Limb (tissue), 2 donors: ENCODE results near the gene MBTPS1.
A peak's percentile ranks its signal among the peaks of the same experiment; 100 is the strongest.

Experiments used
- DNase-seq, 2 donors: peaks; one replicate each; pipeline ENCODE4 v3.0.0-alpha.2; 2016; ENCODE audit errors: extremely low spot score in 2 of 2

Gene MBTPS1

DNA sequence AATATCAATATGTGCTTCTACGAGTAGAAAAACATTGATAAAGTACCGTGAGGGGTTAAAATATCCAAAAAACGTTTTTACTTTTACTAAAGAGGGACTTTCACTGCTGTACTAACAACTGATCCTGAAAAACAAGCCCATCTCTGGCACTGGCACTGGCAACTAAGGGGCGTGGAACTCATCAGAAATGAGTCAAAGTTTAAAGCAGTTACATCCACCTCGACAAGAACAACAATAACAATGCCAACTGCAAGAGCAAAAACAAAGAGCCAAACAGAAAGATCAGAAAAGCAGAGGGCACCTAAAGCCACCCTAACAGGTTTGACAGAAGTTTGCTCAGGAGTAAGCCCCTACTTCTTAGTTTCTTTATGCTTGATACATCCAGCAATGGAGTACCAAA, 13.1 kb downstream of the MBTPS1 start:
- no peak for DNase-seq

GRCh38 chr16:84098939-84099338, 17.8 kb downstream of the MBTPS1 start:
- DNase-seq: no peak

GRCh38 chr16:84096447-84097005, 20.2 kb downstream of the MBTPS1 start:
- DNase-seq: no peak

- DNase-seq: no peak
Measured at GRCh38 chr16:84095466-84095865, 21.3 kb downstream of the MBTPS1 start.

DNA sequence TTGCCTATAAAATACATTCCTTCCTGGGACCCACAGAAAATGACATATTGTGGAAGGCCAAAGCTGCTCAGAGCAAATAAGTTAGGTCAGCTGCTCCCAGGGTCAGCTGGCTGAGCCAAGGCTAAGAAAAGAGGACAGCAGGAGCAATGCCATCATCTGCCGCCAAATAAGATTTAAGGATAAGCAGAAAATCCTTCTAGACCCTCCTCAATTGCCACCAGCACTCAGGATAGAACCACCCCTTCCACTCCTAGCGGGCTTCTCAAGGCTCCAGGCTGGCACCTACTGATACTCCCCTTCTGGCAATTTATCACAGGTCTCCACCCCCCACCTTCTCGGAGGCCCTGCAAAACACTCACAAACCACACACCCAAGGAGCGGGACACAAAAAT, 22.9 kb downstream of the MBTPS1 start:
- DNase-seq: no peak

DNA sequence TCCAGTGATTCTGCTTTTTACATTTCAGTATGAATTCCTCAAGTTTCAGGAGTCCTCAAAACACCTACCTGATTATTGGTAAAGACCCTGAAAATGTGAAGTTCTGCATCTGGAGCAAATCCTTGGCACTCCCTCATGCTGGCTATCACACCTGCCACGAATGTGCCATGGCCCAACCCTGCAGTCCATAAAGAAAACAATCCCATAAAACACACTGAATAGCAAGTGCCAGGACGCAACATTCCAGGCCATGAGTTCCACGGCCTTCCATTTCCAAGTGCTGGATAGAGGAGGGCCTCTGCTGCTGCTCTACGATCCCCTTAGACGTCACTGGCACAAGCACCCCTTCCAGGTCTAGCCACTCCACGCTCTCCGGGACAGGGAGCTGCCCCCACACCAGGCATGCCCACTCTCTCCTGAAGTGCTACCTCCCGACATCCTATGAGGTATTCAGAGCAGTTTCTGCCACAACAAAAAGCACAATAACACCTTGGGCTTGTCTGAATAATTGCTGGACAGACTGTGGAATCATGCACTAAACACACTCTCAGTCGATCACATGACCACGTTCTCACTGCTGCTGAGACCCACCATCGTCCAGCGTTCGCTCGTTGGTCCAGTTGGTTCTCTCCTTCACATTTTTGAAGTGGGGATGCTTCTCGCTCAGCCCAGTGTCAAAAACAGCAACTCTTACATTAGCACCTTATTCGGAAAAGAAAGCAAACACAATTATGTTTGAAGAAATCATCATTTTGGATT, 23.4 kb downstream of the MBTPS1 start:
- no peak for DNase-seq

DNA sequence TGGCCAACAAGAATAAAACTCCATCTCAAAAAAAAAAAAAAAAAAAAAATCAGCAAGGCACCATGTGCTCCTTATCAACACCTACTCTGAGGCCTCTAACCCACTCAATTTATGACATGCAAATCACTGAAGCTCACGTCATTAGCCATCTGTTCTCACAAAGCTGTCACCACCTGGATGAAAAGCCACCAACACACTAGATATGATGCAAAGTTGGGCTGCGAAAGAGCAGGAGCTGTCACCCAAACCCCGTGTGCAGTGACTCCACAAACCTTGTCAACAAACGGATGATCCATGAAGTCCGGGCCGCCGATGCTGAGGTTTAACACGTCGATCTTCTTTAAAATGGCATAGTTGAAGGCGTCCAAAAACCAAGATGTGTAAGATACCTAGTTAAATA, 25.3 kb downstream of the MBTPS1 start:
- no peak for DNase-seq

DNA sequence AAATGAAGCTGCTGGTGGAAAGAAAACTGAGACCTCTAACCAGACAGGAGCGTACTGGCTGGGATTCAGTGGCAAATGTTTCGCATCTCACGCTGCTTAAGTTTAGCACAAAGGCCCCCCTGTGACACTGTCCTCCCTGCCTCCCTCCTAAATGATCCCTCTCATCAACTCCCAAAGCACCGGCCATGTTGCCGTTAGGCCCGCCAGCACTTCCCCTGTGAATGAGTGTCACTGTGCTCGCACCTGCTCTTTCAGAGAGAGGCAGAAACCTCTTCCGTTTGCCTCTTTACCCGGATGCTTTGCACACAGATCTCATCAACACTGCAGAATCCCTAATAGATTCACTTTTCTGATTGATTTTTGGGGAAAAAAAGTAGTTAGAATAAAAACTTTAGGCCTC, 26.5 kb downstream of the MBTPS1 start:
- DNase-seq: no peak

DNA sequence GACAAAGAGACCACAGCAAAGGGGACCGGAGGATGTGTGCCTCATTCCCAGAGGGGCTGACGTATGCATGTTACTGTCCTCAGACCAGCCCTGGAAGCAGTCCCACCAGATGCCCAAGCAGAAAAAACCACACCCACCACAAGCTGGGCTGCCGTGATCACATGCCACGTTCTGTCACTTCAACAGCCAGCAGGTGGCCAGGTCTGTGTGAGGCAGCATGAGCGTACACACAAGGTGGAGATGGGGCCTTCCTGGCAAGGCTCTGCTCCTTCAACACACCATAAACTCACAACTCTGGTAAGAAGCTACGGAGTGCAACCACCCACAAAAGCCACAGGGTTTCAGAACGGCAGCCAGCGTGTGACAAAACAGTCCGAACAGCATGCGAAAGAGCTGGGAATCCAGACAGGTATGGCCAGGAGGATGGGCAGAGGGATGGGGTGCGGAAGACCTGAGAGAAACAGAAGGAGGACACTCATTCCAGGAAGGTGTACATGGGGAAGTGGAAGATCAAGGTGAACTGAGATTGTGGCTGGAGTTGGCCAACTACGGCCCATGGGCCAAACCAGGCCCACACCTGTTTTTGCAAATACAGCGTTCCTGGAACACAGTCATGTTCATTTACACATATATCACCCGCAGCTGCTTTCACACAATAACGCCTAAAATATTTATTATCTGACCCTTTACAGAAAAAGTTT, 27.9 kb downstream of the MBTPS1 start:
- DNase-seq: no peak

DNA sequence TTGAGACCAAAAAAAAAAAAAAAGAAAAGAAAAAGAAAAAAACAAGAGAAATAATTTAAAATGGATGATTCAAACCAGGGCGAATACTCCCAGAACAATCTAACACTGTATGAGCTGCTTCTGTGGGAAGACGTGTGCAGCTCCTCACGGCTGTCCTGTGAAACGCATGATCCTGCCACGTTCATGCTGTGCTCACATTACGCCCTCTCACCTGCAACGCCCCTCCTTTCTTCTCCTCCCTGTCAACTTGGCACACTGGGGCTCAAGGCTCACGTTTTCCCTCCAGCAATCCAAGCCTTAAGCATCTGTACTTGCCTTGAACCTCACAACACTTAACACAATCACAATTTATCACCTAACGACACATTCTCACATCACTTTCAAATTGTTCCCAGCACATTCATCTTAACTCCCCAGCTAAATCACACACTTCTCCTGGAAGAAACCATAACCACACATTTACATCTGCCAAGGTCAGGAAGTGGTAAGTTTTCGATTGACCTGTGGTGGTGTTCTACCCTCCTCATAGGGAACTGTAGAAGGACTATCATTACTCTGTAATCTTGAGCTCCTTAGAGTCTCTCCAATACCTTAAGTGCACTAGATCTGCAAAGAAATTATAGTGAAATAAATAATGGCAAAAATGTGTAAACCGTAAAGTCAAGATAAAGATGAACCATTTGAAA, 29.1 kb downstream of the MBTPS1 start:
- DNase-seq: no peak

DNA sequence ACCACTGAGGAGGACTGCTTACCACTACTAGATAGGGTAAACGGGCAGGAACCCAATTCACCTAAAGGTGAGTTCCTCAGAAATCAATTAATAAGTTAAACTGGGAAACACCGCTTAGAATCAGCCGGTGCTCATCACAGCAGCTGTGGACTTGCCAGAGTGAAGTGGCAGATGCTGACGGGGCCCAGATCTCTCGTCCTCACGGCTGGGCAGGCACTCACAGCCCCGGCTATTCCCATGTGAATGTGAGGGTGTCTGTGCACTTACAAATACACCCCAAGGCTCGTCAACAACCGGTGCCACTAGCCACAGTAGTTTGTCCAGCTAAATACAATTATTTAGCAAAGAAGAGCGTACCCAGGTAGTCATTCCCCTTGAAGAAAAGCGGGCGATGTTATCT, 29.7 kb downstream of the MBTPS1 start:
- DNase-seq: no peak

DNA sequence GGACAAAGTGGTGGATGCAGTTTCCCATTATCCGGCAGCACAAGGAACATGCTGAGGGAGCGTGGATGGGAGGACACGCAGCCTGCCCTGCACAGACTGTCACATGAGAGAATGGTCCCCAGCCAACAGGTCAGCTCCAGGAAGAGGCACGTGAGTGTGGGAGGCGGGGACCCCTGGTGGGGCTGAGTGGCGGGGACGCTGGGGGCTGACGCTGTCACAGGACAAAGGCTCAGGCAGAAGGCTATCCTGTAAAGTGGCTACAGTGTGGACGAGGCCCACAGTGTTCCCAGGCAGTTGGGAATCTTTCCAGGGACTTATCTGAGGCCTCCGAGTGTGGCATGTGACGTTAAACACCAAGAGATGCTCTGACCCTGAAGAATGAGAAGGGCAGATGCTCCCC, 30.4 kb downstream of the MBTPS1 start:
- no peak for DNase-seq

- DNase-seq: no peak
Measured at GRCh38 chr16:84085773-84086172, 31.0 kb downstream of the MBTPS1 start.

DNA sequence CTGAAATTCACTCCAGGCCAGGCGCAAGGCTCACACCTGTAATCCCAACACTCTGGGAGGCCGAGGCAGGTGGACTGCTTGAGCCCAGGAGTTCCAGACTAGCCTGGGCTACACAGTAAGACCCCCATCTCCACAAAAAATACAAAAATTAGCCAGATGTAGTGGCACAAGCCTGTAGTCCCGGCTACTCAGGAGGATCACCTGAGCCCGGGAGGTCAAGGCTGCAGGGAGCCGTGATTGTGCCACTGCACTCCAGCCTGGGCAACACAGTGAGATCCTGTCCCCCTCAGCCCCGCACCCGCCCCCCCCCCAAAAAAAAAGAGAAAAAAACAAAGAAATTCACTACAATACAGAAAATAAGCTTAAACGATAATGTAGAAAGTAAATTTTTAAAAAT, 31.5 kb downstream of the MBTPS1 start:
- DNase-seq: no peak

DNA sequence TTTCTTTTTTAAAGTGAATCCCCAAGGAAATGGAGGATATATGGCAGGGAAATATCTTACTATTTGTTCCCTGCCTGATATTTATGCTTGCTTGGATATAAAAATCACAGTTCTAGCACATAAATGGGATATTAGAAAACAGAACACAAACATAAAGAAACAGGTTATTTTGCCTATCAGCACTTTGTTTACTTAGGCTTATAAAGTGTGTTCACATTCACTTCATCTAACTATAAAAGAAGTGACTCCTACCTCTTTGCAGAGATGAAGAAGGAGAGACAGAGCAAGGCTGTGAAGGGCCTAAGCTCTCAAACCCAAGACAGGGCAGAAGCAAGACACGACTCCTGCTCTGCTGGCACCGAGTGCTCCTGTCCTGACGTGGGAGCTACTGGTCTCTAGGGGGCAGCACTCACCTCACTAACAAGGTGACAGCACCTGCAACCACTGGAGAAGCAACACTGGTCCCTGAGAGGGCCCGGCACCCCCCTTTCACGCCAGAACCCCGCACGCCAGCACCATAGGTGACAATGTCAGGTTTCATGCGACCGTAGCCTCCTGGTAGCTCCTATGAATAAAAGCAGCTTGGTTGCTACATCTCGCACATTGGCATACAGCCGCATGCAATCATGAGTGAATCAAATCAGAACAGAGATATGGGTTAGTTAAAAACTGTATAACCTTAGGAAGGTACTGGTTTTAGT, 32.0 kb downstream of the MBTPS1 start:
- DNase-seq: peak; percentile 13 to 59

GRCh38 chr16:84082835-84083569, 33.7 kb downstream of the MBTPS1 start:
- no peak for DNase-seq

- DNase-seq: no peak
Measured at GRCh38 chr16:84082110-84082509, 34.6 kb downstream of the MBTPS1 start.

DNA sequence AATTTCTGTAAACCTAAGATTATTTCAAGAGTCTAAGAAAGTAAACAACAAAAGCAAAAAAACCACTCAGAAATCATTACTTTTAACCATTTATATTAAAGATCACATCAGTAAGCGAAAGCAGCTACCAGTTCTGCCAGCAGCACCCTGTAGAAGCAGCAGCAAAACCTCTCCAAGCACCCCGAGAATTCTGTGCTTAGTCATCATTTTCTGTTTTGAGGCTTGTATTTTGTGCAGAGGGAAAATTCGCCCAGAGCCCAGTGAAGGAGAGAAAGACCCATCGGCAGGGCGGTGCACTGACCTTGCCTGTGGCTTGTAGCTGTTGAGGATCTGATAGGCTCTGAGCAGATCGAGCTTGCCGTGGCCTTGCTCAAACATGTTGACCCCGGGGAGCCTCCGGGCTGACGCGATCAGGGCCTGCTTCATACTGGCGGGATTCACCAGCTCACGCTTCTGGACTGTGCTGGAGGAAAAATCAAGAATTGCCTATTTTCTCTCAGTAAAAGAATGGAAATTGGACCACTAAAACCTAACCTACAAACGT, 35.2 kb downstream of the MBTPS1 start:
- DNase-seq: no peak

GRCh38 chr16:84080813-84081212, 35.9 kb downstream of the MBTPS1 start:
- no peak for DNase-seq

- DNase-seq: no peak
Measured at GRCh38 chr16:84080378-84080777, 36.4 kb downstream of the MBTPS1 start.

- DNase-seq: no peak
Measured at GRCh38 chr16:84079664-84080063, 37.1 kb downstream of the MBTPS1 start.
